D721Med (cell line): Measurements from ENCODE around the gene COG4.

ENCODE experiments used
- DNase-seq: peaks from one replicate; pipeline ENCODE4 v3.0.0; 2011; ENCODE audit warnings: low spot score; ENCODE audit not compliant: insufficient read length
- FAIRE-seq: peaks from 2 replicates; lab custom pipeline; 2011; peaks lifted over from hg19 to GRCh38; lab: Jason Lieb, UNC
- CTCF ChIP-seq: IDR thresholded peaks from 2 replicates; pipeline ENCODE4 v1.5.1; 2012; ENCODE audit warnings: mild to moderate bottlenecking, control low read depth; ENCODE audit not compliant: insufficient read depth; ENCODE audit errors: missing control alignments

COG4 gene

GRCh38 chr16:70430667-70431536 is 92.5 kb downstream of the COG4 start:
- TF ChIP-seq CTCF: no peak
- DNase-seq (no peak), FAIRE-seq (no peak)
